ENCODE measurements around the gene YBX1.
"Not testable (repeated sequence)": the region's sequence is repeated elsewhere in the genome, so short reads cannot be mapped to it uniquely, and the experiment has no call there.

YBX1 gene

DNA sequence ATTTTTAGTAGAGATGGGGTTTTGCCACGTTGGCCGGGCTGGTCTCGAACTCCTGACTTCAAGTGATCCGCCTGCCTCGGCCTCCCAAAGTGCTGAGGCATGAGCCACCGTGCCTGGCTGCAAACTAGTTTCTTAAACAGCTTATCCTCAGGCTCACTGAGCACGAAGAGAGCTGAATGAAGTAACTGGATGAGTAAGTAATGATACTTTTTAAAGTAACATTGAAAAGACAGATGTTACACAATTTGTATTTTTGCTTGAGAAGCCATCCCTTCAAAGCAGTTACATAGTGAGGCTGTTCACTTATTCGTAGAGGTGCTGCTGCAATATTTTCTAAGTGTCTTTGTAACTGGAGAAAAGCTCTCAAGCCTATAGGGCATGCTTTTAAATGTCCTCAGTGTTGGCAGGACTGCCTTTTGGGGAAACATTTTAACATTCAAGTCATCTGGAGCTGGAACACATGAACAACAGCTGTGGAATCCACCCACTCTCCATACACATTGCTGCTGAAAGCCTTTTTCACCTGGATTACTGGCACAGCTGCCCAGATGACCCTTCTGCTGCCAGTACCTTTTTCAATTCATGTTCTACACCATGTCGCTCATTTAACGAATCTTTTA is 2.7 kb upstream of the YBX1 start:
- DNase-seq (ENCODE audit: extremely low read depth, low read depth) = no peak
- TF ChIP-seq, protein P1, sequence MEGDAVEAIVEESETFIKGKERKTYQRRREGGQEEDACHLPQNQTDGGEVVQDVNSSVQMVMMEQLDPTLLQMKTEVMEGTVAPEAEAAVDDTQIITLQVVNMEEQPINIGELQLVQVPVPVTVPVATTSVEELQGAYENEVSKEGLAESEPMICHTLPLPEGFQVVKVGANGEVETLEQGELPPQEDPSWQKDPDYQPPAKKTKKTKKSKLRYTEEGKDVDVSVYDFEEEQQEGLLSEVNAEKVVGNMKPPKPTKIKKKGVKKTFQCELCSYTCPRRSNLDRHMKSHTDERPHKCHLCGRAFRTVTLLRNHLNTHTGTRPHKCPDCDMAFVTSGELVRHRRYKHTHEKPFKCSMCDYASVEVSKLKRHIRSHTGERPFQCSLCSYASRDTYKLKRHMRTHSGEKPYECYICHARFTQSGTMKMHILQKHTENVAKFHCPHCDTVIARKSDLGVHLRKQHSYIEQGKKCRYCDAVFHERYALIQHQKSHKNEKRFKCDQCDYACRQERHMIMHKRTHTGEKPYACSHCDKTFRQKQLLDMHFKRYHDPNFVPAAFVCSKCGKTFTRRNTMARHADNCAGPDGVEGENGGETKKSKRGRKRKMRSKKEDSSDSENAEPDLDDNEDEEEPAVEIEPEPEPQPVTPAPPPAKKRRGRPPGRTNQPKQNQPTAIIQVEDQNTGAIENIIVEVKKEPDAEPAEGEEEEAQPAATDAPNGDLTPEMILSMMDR (IDR thresholded peaks at IDR 0.05; ENCODE audit: low read depth, low read length) = no peak

DNA sequence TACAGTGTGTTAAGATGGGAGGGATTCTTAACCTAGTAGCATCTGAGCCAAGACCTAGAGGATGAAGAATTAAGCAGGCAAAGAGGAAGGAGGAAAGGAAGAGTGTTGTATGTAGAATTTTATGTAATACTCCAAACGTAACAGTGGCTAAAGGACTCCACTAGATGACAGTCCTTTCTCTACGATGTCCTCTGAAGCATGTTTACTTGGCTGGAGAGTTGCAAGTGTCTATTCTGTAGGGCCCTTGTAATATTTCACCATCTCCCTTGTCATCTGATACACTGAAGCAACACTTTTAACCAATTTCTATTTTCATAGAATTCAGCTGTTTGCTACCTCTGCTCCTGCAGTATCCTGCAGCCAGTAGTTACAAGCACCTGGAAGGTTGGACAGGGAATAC is 2.2 kb upstream of the YBX1 start:
- TF ChIP-seq, protein P1 (IDR thresholded peaks at IDR 0.05; ENCODE audit: low read depth, low read length) = no peak
- DNase-seq (ENCODE audit: extremely low read depth, low read depth) = no peak

DNA sequence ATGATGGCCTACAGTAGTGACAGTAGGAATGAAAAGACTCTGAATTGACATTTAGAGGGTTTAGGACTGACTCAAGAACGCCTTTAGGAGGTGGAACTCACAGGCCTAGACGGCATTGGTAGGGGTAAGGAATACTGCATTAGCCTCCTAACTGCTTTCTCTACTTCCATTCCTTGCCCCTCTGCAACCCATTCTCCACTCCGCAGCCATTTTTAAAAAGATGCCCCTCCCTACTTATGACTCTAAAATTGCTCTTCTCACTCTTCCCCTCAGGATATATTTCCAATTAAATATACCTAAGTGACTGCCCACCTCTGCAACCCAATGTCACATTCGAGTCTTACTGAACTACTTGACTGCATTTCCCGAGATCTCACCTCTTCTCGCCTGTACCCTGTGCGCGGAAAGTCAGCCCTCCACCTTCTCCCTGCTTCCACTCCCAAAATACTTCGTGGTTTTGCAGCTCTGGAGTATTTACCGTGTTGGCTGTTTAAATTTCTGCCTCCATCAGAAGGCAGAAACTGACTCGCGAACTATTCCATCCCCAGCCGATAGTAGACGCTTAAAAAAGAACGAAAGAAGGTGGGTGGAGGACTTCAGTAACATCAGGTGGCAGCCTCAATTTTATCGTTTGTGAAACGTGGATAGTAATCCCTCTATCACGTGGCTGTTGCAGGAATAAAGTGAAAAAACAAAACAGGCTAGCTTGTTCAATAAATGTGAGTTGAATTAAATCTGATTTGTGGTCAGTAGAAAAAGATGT is 1.1 kb upstream of the YBX1 start:
- no peak for DNase-seq (ENCODE audit: extremely low read depth, low read depth)
- TF ChIP-seq, protein P1 (IDR thresholded peaks at IDR 0.05; ENCODE audit: low read depth, low read length) = no peak

DNA sequence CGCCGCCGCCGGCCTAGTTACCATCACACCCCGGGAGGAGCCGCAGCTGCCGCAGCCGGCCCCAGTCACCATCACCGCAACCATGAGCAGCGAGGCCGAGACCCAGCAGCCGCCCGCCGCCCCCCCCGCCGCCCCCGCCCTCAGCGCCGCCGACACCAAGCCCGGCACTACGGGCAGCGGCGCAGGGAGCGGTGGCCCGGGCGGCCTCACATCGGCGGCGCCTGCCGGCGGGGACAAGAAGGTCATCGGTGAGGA is 193 bp downstream of the YBX1 start:
- DNase-seq (ENCODE audit: extremely low read depth, low read depth) = not testable (repeated sequence)

DNA sequence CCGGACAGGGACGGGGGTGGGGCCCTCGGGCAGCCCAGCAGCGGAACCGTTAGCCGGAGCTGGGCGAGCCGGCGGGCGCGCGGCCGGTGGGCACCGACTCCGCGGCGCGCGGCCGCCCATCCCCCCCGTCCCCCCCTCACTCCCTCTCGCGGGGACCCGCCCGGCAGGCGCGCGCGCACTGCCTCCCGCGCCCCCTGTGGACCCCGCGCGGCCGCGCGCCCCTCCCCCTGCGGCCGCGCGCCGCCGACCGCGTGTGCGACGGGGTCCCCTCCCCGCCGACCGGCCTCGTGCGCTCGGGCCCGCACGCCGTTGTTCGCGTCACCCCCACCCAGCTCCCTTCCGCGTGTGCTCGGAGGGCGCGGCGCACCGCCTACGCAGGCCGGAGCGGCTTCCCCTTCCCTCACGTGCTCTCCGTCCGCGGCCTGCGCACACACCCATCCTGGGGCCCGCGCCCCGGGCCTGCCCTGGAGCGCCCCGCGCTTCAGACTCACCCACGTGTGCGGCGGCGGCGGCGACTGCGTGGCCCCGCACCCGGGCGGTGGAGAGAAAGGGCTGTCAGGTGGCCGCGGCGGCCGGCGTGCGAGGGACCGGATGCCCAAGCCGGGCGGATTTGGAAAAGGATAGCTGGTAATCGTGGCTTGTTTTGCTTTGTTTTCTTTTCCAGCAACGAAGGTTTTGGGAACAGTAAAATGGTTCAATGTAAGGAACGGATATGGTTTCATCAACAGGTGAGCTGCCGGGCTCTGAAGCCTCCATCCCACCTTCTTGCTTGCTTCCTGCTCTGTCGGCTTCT is 717 bp downstream of the YBX1 start:
- DNase-seq (ENCODE audit: extremely low read depth, low read depth) = peak; percentile 41
- TF ChIP-seq, protein P1 (IDR thresholded peaks at IDR 0.05; ENCODE audit: low read depth, low read length) = no peak

DNA sequence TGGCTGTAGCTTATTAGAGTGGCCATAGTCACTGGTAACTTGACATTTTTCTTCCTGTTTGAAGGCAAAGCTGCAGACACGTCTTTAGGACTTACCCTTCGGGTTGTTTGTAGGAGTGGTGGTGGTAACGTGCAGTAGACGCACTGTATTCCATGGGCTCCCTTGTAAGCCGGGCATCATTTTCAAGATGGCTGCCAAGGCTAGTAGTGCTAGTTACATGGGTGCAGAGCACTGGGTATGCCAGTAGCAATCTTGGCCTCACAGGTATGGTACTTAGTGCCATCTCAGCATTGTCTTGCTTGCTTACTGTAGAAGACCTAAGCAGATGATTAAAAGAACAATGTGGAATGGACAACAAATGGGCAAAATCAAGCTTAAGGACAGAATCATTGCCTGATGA is 1.9 kb downstream of the YBX1 start:
- DNase-seq (ENCODE audit: extremely low read depth, low read depth) = no peak
- TF ChIP-seq, protein P1 (IDR thresholded peaks at IDR 0.05; ENCODE audit: low read depth, low read length) = no peak

DNA sequence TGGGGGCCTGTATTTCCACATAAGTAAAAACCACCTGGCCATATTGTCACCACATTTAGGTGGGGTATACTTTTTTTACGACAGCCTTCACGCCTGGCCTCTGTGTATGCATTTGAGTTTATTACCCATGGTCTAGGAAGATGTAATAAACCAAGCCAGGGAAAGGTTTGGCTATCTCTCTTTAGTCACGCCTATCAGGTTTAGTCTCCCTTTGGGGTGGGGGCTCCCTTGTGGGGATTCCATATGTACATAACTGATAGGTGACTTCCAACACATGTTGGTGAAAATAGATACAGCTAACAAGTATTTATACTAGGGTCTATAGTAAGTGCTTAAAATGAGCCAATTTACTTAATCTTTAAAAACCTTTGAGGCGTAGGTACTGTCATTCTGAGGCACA is 4.2 kb downstream of the YBX1 start:
- TF ChIP-seq, protein P1 (IDR thresholded peaks at IDR 0.05; ENCODE audit: low read depth, low read length) = no peak
- no peak for DNase-seq (ENCODE audit: extremely low read depth, low read depth)
